Heart left ventricle (tissue), 13 donors: Measurements from ENCODE around the gene SUGP1.

Experiments
- CTCF ChIP-seq, 12 donors: fragments of 200-600 bp; sonication (generic) in 4 of 12; IDR thresholded peaks; one replicate each; pipeline versions ENCODE4 v1.5.0 to v1.8.0; 2018 to 2022; ENCODE audit warnings: antibody characterized with exemption in 12 of 12, mild to moderate bottlenecking in 5 of 12
- POLR2A ChIP-seq, 2 donors: fragments of 450-650 bp; IDR thresholded peaks; one replicate each; pipeline ENCODE4 v1.6.1; 2017; ENCODE audit warnings: antibody characterized with exemption in 2 of 2, mild to moderate bottlenecking in 2 of 2, moderate library complexity in 2 of 2
- donor health status: ischemic (EF 13 %, LVEDD 7.1; RV severe dilation, severe dysfunction).
- donor health status: DM: no; HTN: yes; CAD: no.
- donor health status: DM: no; HTN: no; CAD: no.
- donor health status: ischemic (EF 25% LVEDD 6.9; RV normal size, moderate dysfunction).
- donor health status: ischemic (EF 25% LVEDD 5.7; RV mildly dilated, moderate dysfunction).
- donor health status: ischemic (EF 35%, LVEDD 5.7; RV mildly dilated, moderate dysfunction).
- donor health status: nonischemic (EF 11% LVEDD 7.7; RV severe dilation, severe dysfunction).
- donor health status: DM: yes; HTN: yes; CAD: no.
- donor health status: PGD.
- donor health status: ischemic (EF 29% LVEDD 5.4; RV normal size, mild dysfunction).
- donor health status: nonischemic (EF 23%, LVEDD 6.1; RV moderate dilation, normal function).

GRCh38 chr19:19229701-19230100, 90.6 kb downstream of the SUGP1 start:
- TF ChIP-seq CTCF (IDR thresholded peaks at IDR 0.05) (no peak), POLR2A (IDR thresholded peaks at IDR 0.05) (no peak)
